ENCODE data around the gene TLK1. TPM values are rescaled to one million over a fixed set of nuclear protein-coding genes. Genes with fewer than 3 reads are reported as not detected.

The TLK1 gene
- total and polyA plus RNA-seq, 4 experiments from 2014 or later, result 19.2 to 152 (median 95.9) TPM

GRCh38 chr2:171154348-171154747 is 6.3 kb downstream of the TLK1 start:
- POLR2A ChIA-PET (ENCODE audit: partially characterized antibody), result interaction anchor here (0.8 to 1.3 kb wide), 3 partner anchors 9 to 226 kb away, joined by 3 to 4 read pairs (median 3); partner anchors contain the start of gene GORASP2
- Mint-ChIP-seq H3K4me1 (peaks cover 56 to 92% (median 74%) of the 10 kb centered on the region in 4 donors), H3K27ac (peak overlapping the region in 5 of 7 donors; percentile 6 to 73 (median 40)), H3K4me3 (peak overlapping the region in 6 of 8 donors; percentile 7 to 62 (median 28)), H3K9me3 (peaks cover 0 to under 1% (median 0%) of the 10 kb centered on the region in 8 donors), H3K36me3 (peaks cover 0 to 5% of the 10 kb centered on the region in 2 donors), H3K27me3 (no peaks in the 10 kb centered on the region)
- intact Hi-C loops (cut with micrococcal nuclease), result no loop called here
- peaks cover 91% of the 10 kb centered on the region for H3K4me1 ChIP-seq (ENCODE audit: insufficient read depth, low read length)
- CTCF ChIA-PET (ENCODE audit: partially characterized antibody), result interaction anchor here (0.7 to 8.9 kb wide), 7 partner anchors 9 to 646 kb away, joined by 3 to 91 read pairs (median 3); no protein-coding TSS in a partner anchor
- H3K4me3 ChIP-seq (ENCODE audit: low read length in 2 of 2), result no peak overlapping the region
- no peaks in the 10 kb centered on the region for H3K9me3 ChIP-seq (ENCODE audit: control insufficient read depth in 1 of 2, low read length in 2 of 2)
- no peak for DNase-seq
- H3K27ac ChIP-seq (ENCODE audit: low read depth, low read length), result no peak overlapping the region
- H3K36me3 ChIP-seq (ENCODE audit: insufficient read depth, low read length), result no peaks in the 10 kb centered on the region
- no peaks in the 10 kb centered on the region for H3K27me3 ChIP-seq (ENCODE audit: insufficient read depth, low read length)

- POLR2A ChIA-PET (ENCODE audit: partially characterized antibody), result interaction anchor here (0.6 kb wide), 1 partner anchor 63 kb away, joined by 3 read pairs; no protein-coding TSS in a partner anchor
- Histone ChIP-seq H3K4me3 (ENCODE audit: low read length in 2 of 2) (no peak overlapping the region), H3K36me3 (ENCODE audit: insufficient read depth, low read length) (no peaks in the 10 kb centered on the region), H3K27ac (ENCODE audit: low read depth, low read length) (no peak overlapping the region), H3K9me3 (ENCODE audit: control insufficient read depth in 1 of 2, low read length in 2 of 2) (no peaks in the 10 kb centered on the region), H3K27me3 (ENCODE audit: insufficient read depth, low read length) (no peaks in the 10 kb centered on the region), H3K4me1 (ENCODE audit: insufficient read depth, low read length) (peaks cover 89% of the 10 kb centered on the region)
- peak overlapping the region in 3 of 7 donors; percentile 9 to 80 (median 30) for H3K27ac Mint-ChIP-seq
- CTCF ChIA-PET (ENCODE audit: partially characterized antibody), result interaction anchor here (1.0 kb wide), 1 partner anchor 8 kb away, joined by 3 read pairs; no protein-coding TSS in a partner anchor
- H3K4me1 Mint-ChIP-seq, result peaks cover 52 to 87% (median 72%) of the 10 kb centered on the region in 4 donors
- intact Hi-C loops (cut with micrococcal nuclease), result no loop called here
- peak overlapping the region in 2 of 8 donors; percentile 12 to 26 for H3K4me3 Mint-ChIP-seq
- no peaks in the 10 kb centered on the region for H3K36me3 Mint-ChIP-seq
- H3K27me3 Mint-ChIP-seq, result no peaks in the 10 kb centered on the region
- DNase-seq, result no peak
- H3K9me3 Mint-ChIP-seq, result no peaks in the 10 kb centered on the region
Observed at GRCh38 chr2:171150694-171151285, 9.9 kb downstream of the TLK1 start.

GRCh38 chr2:171149986-171150693 is 10.6 kb downstream of the TLK1 start:
- Mint-ChIP-seq H3K27ac (peak overlapping the region in 5 of 7 donors; percentile 9 to 80 (median 30)), H3K9me3 (no peaks in the 10 kb centered on the region), H3K27me3 (no peaks in the 10 kb centered on the region), H3K4me3 (peak overlapping the region in 3 of 8 donors; percentile 10 to 26 (median 12)), H3K4me1 (peaks cover 54 to 86% (median 70%) of the 10 kb centered on the region in 4 donors), H3K36me3 (no peaks in the 10 kb centered on the region)
- ChIA-PET CTCF (ENCODE audit: partially characterized antibody) (interaction anchor here (1.0 kb wide), 1 partner anchor 9 kb away, joined by 3 read pairs; no protein-coding TSS in a partner anchor), POLR2A (ENCODE audit: partially characterized antibody) (interaction anchor here (0.6 to 1.1 kb wide), 2 partner anchors 9 to 64 kb away, joined by 3 to 4 read pairs; no protein-coding TSS in a partner anchor)
- Histone ChIP-seq H3K27me3 (ENCODE audit: insufficient read depth, low read length) (no peaks in the 10 kb centered on the region), H3K9me3 (ENCODE audit: control insufficient read depth in 1 of 2, low read length in 2 of 2) (no peaks in the 10 kb centered on the region), H3K36me3 (ENCODE audit: insufficient read depth, low read length) (no peaks in the 10 kb centered on the region), H3K4me3 (ENCODE audit: low read length in 2 of 2) (no peak overlapping the region), H3K4me1 (ENCODE audit: insufficient read depth, low read length) (peaks cover 88% of the 10 kb centered on the region), H3K27ac (ENCODE audit: low read depth, low read length) (no peak overlapping the region)
- DNase-seq, result no peak
- intact Hi-C loops (cut with micrococcal nuclease), result loop anchor here (5.0 kb wide), 1 partner anchor 43 kb away; no protein-coding TSS in a partner anchor

GRCh38 chr2:171149171-171149938 is 11.3 kb downstream of the TLK1 start:
- no peaks in the 10 kb centered on the region for H3K36me3 Mint-ChIP-seq
- H3K27me3 Mint-ChIP-seq, result no peaks in the 10 kb centered on the region
- CTCF ChIA-PET (ENCODE audit: partially characterized antibody), result interaction anchor here (0.9 to 2.4 kb wide), 2 partner anchors 9 to 267 kb away, joined by 3 to 7 read pairs; no protein-coding TSS in a partner anchor

GRCh38 chr2:171147081-171147480 is 13.6 kb downstream of the TLK1 start:
- Histone ChIP-seq H3K27me3 (ENCODE audit: insufficient read depth, low read length) (no peaks in the 10 kb centered on the region), H3K4me3 (ENCODE audit: low read length in 2 of 2) (no peak overlapping the region), H3K27ac (ENCODE audit: low read depth, low read length) (no peak overlapping the region), H3K4me1 (ENCODE audit: insufficient read depth, low read length) (peaks cover 89% of the 10 kb centered on the region), H3K9me3 (ENCODE audit: control insufficient read depth in 1 of 2, low read length in 2 of 2) (no peaks in the 10 kb centered on the region), H3K36me3 (ENCODE audit: insufficient read depth, low read length) (no peaks in the 10 kb centered on the region)
- ChIA-PET POLR2A (ENCODE audit: partially characterized antibody) (interaction anchor here (1.4 to 2.8 kb wide), 2 partner anchors 9 to 13 kb away, joined by 4 to 12 read pairs; partner anchors contain the start of gene TLK1), CTCF (ENCODE audit: partially characterized antibody) (interaction anchor here (1.2 to 2.4 kb wide), 4 partner anchors 12 to 269 kb away, joined by 3 to 7 read pairs (median 4); partner anchors contain the start of gene GORASP2)
- H3K4me3 Mint-ChIP-seq, result peak overlapping the region in 3 of 8 donors; percentile 4 to 70 (median 61)
- no peak for DNase-seq
- H3K9me3 Mint-ChIP-seq, result no peaks in the 10 kb centered on the region
- no peaks in the 10 kb centered on the region for H3K27me3 Mint-ChIP-seq
- intact Hi-C loops (cut with micrococcal nuclease), result loop anchor here (5.0 kb wide), 1 partner anchor 40 kb away; no protein-coding TSS in a partner anchor
- H3K36me3 Mint-ChIP-seq, result no peaks in the 10 kb centered on the region
- H3K4me1 Mint-ChIP-seq, result peaks cover 63 to 88% (median 74%) of the 10 kb centered on the region in 4 donors
- H3K27ac Mint-ChIP-seq, result peak overlapping the region in 5 of 7 donors; percentile 5 to 78 (median 15)

More at GRCh38 chr2:171149171-171149938, 11.3 kb downstream of the TLK1 start:
- H3K27me3 ChIP-seq (ENCODE audit: insufficient read depth, low read length), result no peaks in the 10 kb centered on the region
- no peaks in the 10 kb centered on the region for H3K9me3 Mint-ChIP-seq
- no peaks in the 10 kb centered on the region for H3K36me3 ChIP-seq (ENCODE audit: insufficient read depth, low read length)
- DNase-seq, result no peak
- H3K4me3 ChIP-seq (ENCODE audit: low read length in 2 of 2), result no peak overlapping the region
- POLR2A ChIA-PET (ENCODE audit: partially characterized antibody), result interaction anchor here (1.1 kb wide), 1 partner anchor 10 kb away, joined by 4 read pairs; no protein-coding TSS in a partner anchor
- peak overlapping the region in 2 of 8 donors; percentile 3 to 13 for H3K4me3 Mint-ChIP-seq
- peak overlapping the region in 5 of 7 donors; percentile 7 to 52 (median 37) for H3K27ac Mint-ChIP-seq
- H3K4me1 ChIP-seq (ENCODE audit: insufficient read depth, low read length), result peaks cover 90% of the 10 kb centered on the region
- H3K4me1 Mint-ChIP-seq, result peaks cover 56 to 86% (median 71%) of the 10 kb centered on the region in 4 donors
- H3K9me3 ChIP-seq (ENCODE audit: control insufficient read depth in 1 of 2, low read length in 2 of 2), result no peaks in the 10 kb centered on the region
- intact Hi-C loops (cut with micrococcal nuclease), result loop anchor here (5.0 kb wide), 1 partner anchor 42 kb away; no protein-coding TSS in a partner anchor
- no peak overlapping the region for H3K27ac ChIP-seq (ENCODE audit: low read depth, low read length)

- CTCF ChIA-PET (ENCODE audit: partially characterized antibody), result interaction anchor here (1.2 to 2.4 kb wide), 4 partner anchors 12 to 270 kb away, joined by 3 to 7 read pairs (median 4); partner anchors contain the start of gene GORASP2
- no peak for DNase-seq
- H3K27ac Mint-ChIP-seq, result peak overlapping the region in 5 of 7 donors; percentile 5 to 78 (median 47)
- no peaks in the 10 kb centered on the region for H3K36me3 Mint-ChIP-seq
- H3K27me3 Mint-ChIP-seq, result no peaks in the 10 kb centered on the region
- Histone ChIP-seq H3K9me3 (ENCODE audit: control insufficient read depth in 1 of 2, low read length in 2 of 2) (no peaks in the 10 kb centered on the region), H3K36me3 (ENCODE audit: insufficient read depth, low read length) (no peaks in the 10 kb centered on the region), H3K4me3 (ENCODE audit: low read length in 2 of 2) (no peak overlapping the region), H3K4me1 (ENCODE audit: insufficient read depth, low read length) (peaks cover 89% of the 10 kb centered on the region), H3K27ac (ENCODE audit: low read depth, low read length) (no peak overlapping the region), H3K27me3 (ENCODE audit: insufficient read depth, low read length) (no peaks in the 10 kb centered on the region)
- H3K9me3 Mint-ChIP-seq, result no peaks in the 10 kb centered on the region
- H3K4me3 Mint-ChIP-seq, result peak overlapping the region in 3 of 8 donors; percentile 37 to 70 (median 61)
- intact Hi-C loops (cut with micrococcal nuclease), result loop anchor here (5.0 kb wide), 1 partner anchor 39 kb away; no protein-coding TSS in a partner anchor
- POLR2A ChIA-PET (ENCODE audit: partially characterized antibody), result interaction anchor here (1.4 to 2.8 kb wide), 2 partner anchors 10 to 13 kb away, joined by 4 to 12 read pairs; partner anchors contain the start of gene TLK1
- H3K4me1 Mint-ChIP-seq, result peaks cover 64 to 88% (median 76%) of the 10 kb centered on the region in 4 donors
Observed at GRCh38 chr2:171146633-171147032, 14.1 kb downstream of the TLK1 start.

All from CD4-positive, alpha-beta memory T cell (primary cell).